ENCODE measurements around the gene VAMP1.
"Not testable (repeated sequence)": the region's sequence is repeated elsewhere in the genome, so short reads cannot be mapped to it uniquely, and the experiment has no call there.

Gene VAMP1

DNA sequence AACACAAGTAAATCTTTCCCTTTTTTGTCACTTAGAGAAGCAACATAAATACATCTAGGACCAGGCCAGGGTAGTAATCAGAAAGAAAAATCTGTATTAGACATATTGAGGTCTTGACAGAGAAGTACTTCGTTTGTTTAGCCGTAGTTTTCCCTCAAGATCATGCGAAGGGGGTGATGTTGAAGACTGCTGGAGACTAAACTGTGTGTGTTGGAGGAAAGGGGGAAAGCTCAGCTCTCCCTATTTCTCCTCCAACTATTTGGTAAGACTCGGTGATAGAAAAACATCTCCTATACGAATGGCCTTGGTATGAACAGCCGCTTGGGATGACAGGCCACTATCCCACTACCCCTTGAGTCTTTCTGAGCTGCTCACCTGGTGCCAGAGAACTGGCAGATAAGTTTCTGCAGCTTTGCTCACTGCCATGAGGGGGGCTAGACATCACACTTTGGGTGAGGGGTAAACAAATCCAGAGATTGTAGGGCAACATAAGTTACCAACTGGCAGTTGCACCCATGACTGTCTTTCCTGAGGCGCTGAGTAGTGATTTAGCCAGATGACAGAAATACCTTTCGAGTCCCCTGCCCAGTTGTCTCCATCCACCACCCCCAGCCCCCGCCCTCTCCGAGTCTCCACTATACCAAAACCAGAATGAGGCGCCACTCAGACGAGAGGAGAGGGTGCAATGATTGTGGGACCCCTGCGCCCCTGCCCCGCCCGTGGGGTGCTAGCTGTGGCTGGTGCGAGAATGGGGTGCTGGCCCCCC lies 685 bp downstream of the VAMP1 start:
- peak overlapping the region; percentile 83 for H3K27ac ChIP-seq (replicated peaks)
- peak overlapping the region; percentile 77 for H3K4me3 ChIP-seq (replicated peaks; ENCODE audit: insufficient read depth, low read length)
- no peak for DNase-seq (ENCODE audit: low read depth in 1 of 2, low spot score in 1 of 2)
- TF ChIP-seq, protein P1, sequence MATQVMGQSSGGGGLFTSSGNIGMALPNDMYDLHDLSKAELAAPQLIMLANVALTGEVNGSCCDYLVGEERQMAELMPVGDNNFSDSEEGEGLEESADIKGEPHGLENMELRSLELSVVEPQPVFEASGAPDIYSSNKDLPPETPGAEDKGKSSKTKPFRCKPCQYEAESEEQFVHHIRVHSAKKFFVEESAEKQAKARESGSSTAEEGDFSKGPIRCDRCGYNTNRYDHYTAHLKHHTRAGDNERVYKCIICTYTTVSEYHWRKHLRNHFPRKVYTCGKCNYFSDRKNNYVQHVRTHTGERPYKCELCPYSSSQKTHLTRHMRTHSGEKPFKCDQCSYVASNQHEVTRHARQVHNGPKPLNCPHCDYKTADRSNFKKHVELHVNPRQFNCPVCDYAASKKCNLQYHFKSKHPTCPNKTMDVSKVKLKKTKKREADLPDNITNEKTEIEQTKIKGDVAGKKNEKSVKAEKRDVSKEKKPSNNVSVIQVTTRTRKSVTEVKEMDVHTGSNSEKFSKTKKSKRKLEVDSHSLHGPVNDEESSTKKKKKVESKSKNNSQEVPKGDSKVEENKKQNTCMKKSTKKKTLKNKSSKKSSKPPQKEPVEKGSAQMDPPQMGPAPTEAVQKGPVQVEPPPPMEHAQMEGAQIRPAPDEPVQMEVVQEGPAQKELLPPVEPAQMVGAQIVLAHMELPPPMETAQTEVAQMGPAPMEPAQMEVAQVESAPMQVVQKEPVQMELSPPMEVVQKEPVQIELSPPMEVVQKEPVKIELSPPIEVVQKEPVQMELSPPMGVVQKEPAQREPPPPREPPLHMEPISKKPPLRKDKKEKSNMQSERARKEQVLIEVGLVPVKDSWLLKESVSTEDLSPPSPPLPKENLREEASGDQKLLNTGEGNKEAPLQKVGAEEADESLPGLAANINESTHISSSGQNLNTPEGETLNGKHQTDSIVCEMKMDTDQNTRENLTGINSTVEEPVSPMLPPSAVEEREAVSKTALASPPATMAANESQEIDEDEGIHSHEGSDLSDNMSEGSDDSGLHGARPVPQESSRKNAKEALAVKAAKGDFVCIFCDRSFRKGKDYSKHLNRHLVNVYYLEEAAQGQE (IDR thresholded peaks at IDR 0.05; ENCODE audit: insufficient replicate concordance, low read depth): no peak
- no peak for TF ChIP-seq POLR2AphosphoS5 (IDR thresholded peaks at IDR 0.05; ENCODE audit: low read depth)
- TF ChIP-seq, protein P2, sequence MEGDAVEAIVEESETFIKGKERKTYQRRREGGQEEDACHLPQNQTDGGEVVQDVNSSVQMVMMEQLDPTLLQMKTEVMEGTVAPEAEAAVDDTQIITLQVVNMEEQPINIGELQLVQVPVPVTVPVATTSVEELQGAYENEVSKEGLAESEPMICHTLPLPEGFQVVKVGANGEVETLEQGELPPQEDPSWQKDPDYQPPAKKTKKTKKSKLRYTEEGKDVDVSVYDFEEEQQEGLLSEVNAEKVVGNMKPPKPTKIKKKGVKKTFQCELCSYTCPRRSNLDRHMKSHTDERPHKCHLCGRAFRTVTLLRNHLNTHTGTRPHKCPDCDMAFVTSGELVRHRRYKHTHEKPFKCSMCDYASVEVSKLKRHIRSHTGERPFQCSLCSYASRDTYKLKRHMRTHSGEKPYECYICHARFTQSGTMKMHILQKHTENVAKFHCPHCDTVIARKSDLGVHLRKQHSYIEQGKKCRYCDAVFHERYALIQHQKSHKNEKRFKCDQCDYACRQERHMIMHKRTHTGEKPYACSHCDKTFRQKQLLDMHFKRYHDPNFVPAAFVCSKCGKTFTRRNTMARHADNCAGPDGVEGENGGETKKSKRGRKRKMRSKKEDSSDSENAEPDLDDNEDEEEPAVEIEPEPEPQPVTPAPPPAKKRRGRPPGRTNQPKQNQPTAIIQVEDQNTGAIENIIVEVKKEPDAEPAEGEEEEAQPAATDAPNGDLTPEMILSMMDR (IDR thresholded peaks at IDR 0.05; ENCODE audit: insufficient read depth, low read length): no peak
- no peaks in the 10 kb centered on the region for H3K27me3 ChIP-seq (ENCODE audit: insufficient read depth, poor library complexity, severe bottlenecking)

DNA sequence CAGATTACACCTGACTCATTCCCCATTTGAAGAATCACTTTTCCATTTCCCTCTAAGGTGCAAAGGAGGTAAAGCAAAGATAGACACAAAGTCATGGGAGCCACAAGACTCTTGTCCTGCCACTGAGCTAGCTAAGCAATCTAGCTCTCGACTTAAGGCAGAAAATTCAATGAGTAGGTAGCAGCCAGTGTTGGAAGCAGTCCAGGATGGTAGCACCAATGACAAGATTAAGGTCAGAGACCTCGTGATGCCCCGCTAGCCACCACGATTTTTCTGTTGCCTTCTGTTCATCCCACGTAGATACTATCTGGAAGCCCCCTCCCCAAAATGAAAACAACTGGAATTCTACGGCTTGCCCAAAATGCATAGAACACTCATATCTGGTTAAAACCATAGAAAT lies 1.4 kb downstream of the VAMP1 start:
- Histone ChIP-seq H3K4me3 (replicated peaks; ENCODE audit: insufficient read depth, low read length) (peak overlapping the region; percentile 77), H3K27ac (replicated peaks) (no peak overlapping the region), H3K27me3 (ENCODE audit: insufficient read depth, poor library complexity, severe bottlenecking) (no peaks in the 10 kb centered on the region)
- TF ChIP-seq, protein P2 (IDR thresholded peaks at IDR 0.05; ENCODE audit: insufficient read depth, low read length): no peak
- TF ChIP-seq, protein P1 (IDR thresholded peaks at IDR 0.05; ENCODE audit: insufficient replicate concordance, low read depth): no peak
- TF ChIP-seq GABPA (IDR thresholded peaks at IDR 0.05; ENCODE audit: low read depth): no peak
- no peak for TF ChIP-seq SPI1 (IDR thresholded peaks at IDR 0.05; ENCODE audit: borderline replicate concordance, low read depth)
- TF ChIP-seq POLR2AphosphoS5 (IDR thresholded peaks at IDR 0.05; ENCODE audit: low read depth): no peak
- DNase-seq (ENCODE audit: low read depth in 1 of 2, low spot score in 1 of 2): no peak

DNA sequence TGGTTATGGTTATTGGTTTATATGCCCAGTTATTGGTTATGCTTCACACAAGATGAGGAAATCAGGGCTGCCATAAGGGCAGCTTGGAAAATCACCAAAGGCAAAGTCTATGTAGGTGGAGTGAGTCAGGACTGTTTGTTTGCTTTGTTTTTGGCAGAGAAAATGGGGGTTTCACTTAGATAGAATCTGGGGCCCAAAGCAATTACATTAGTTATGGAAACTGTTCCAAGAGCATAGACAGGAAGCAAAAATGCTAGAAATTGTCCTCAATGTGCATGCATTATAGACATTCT lies 2.2 kb downstream of the VAMP1 start:
- Histone ChIP-seq H3K4me3 (replicated peaks; ENCODE audit: insufficient read depth, low read length) (no peak overlapping the region), H3K27ac (replicated peaks) (no peak overlapping the region), H3K27me3 (ENCODE audit: insufficient read depth, poor library complexity, severe bottlenecking) (no peaks in the 10 kb centered on the region)
- TF ChIP-seq GABPA (IDR thresholded peaks at IDR 0.05; ENCODE audit: low read depth) (no peak), POLR2AphosphoS5 (IDR thresholded peaks at IDR 0.05; ENCODE audit: low read depth) (no peak), SPI1 (IDR thresholded peaks at IDR 0.05; ENCODE audit: borderline replicate concordance, low read depth) (no peak)
- TF ChIP-seq, protein P2 (IDR thresholded peaks at IDR 0.05; ENCODE audit: insufficient read depth, low read length): no peak
- TF ChIP-seq, protein P1 (IDR thresholded peaks at IDR 0.05; ENCODE audit: insufficient replicate concordance, low read depth): no peak
- no peak for DNase-seq (ENCODE audit: low read depth in 1 of 2, low spot score in 1 of 2)

DNA sequence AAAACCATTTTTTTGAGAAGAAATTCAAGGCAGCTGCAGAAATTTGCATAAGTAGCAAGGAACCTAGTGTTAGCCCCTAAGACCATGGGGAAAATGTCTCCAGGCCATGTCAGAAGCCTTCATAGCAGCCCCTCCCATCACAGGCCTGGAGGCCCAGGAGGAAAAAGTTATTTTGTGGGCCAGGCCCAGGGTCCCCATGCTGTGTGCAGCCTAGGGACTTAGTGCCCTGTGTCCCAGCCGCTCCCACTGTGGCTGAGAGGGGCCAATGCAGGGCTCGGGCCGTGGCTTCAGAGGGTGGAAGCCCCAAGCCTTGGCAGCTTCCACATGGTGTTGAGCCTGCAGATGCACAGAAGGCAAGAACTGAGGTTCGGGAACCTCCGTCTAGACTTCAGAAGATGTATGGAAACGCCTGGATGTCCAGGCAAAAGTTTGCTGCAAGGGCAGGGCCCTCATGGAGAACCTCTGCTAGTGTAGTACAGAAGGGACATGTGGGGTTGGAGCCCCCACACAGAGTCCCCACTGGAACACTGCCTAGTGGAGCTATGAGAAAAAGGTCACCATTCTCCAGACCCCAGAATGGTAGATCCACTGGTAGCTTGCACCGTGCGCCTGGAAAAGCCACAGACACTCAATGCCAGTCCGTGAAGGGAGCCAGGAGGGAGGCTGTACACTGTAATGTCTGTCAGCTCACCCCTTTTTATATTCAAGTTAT lies 2.8 kb downstream of the VAMP1 start:
- not testable (repeated sequence) for H3K27me3 ChIP-seq (ENCODE audit: insufficient read depth, poor library complexity, severe bottlenecking); H3K4me3 ChIP-seq (replicated peaks; ENCODE audit: insufficient read depth, low read length); DNase-seq (ENCODE audit: low read depth in 1 of 2, low spot score in 1 of 2); H3K27ac ChIP-seq (replicated peaks)

DNA sequence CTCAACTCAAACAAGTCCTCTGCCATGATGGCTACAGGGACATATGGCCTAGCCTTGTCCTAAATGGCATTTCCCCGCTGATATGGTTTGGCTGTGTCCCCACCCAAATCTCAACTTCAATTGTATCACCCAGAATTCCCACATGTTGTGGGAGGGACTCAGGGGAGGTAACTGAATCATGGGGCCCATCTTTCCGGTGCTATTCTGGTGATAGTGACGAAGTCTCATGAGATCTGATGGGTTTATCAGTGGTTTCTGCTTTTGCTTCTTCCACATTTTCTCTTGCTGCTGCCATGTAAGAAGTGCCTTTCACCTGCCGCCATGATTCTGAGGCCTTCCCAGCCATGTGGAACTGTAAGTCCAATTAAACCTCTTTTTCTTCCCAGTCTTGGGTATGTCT lies 3.7 kb downstream of the VAMP1 start:
- not testable (repeated sequence) for H3K27me3 ChIP-seq (ENCODE audit: insufficient read depth, poor library complexity, severe bottlenecking); H3K4me3 ChIP-seq (replicated peaks; ENCODE audit: insufficient read depth, low read length); H3K27ac ChIP-seq (replicated peaks); DNase-seq (ENCODE audit: low read depth in 1 of 2, low spot score in 1 of 2)

Measured in HL-60 (cell line).